Activated CD4-positive, CD25-positive, alpha-beta regulatory T cell treated with anti-CD3 and anti-CD28 coated beads, Interleukin-2, amount 50 U/mL, for 72 hours (primary cell): ENCODE data around the gene C20orf141.

Experiments
- DNase-seq: peaks from one replicate; pipeline ENCODE4 v3.0.0; 2021

C20orf141 gene, protein sequence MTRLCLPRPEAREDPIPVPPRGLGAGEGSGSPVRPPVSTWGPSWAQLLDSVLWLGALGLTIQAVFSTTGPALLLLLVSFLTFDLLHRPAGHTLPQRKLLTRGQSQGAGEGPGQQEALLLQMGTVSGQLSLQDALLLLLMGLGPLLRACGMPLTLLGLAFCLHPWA

DNA sequence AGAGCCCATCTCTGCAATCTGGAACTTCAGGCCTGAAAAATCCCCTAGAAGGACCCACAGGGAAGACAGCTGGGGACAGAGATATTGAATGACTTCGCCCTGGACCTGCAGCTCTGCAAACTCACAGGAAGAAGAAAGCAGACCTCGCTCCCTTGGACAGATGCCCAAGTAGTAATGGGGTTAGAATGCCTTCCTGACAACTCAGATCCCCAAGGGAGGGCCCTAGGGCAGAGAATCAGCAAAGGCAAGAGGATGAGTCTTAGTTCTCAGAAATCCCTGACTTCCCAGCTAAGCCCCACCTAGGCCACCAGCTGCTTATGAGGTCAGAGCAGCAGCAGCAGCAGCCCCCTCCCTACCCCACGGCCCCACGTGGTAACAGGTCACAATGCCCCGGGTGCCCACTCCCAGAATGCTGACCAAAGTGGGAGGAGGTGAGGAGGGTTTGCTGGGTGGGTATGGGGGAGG, at the start of gene C20orf141:
Gene C20orf141, plus strand, starts transcription at position 401 of the 465 bp plus-strand sequence. CDS start 198 bp downstream, outside the sequence.
- DNase-seq, result no peak

DNA sequence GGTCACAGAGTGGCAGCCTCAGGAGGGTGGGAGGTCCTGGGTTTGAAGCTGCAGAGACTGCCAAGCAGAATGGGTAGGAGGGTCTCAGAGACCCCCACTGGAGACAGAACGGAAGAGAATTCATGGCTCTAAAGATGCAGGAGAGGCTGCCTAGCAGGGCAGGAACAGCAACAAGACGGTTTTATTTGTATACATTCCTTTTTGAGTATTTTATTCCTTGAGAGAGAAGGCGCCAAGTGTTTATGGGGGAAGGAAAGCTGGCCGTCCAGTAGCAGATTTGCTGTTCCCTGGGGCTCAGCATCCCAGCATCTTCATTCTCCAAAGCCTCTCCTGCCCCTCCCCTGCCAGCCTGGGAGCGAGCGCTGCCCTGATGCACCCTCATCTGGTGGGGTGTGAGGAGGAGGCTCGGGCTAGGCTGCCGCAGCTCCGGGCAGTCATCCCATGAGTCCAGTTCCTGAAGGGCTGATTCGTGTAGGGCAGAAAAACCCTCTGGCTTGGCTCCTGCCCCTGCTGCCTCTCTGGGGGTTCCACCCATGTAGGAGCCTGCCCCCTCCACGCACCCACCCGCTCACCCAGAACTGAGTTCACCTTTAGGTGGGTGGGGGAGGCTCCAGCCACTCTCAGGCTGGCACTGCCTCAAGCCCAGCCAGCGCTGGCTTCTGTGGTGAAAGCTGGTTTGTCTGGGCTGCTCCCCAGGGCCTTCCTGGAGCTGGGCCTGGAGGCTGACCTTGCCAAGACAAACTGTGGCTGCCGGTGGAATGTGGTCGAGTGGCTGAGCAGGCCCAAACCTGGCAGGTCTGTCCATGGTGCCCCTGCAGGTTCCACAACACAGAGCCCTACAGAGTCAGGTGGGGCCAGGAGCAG, 46.8 kb upstream of the C20orf141 start:
- peak; percentile 18 for DNase-seq

DNA sequence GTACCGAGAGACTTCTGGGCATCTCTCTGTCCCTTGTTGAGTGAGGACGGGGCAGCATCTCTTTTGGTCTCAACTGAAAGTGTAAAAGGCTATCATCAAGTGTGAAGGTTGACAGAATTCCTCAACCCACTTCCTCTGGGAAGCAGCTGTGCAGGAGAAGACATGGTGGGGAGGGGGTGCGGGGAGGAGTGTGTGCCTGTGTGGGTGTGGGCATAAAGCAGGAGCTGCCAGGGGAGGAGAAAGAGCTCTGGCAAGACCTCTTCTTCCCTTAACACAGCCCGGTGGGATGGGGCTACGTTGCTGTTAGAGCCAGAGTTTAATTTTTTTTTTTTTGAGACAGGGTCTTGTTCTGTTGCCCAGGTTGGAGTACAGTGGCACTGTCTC, 46.2 kb upstream of the C20orf141 start:
- DNase-seq, result peak; percentile 12

DNA sequence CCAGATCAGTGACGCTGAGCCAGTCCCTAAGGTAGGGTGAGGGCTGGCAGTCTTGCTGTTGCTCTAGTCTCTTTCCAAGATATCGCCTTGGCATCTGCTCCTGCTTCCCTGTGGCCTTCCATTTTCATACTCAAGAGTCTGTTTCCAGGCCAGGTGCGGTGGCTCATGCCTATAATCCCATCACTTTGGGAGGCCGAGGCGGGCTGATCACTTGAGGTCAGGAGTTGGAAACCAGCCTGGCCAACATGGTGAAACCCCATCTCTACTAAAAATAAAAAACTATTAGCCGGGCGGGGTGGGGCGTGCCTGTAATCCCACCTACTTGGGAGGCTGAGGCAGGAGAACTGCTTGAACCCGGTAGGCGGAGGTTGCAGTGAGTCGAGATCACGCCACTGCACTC, 44.7 kb upstream of the C20orf141 start:
- peak; percentile 4 for DNase-seq

DNA sequence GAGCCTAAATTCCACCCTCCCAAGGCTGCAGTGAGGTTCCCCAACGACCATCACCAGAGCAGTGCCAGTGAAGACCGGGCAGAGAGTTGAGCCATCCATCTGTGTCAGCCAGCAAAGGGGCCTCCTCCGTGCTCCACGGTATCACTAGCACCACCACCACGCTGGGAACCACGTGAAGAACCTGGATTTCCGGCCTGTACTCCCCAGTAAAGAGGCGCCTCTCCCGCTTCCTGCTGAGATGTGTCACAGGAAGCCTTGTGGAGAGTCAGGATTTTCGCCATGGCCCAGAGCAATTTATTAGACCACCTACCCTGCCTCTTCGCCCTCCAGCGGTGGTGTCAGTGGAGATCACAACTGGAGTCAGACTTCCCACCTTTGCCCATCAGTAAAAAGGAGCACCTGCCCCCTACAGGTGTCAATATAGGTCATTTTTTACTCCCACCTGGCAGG, 43.1 kb upstream of the C20orf141 start:
- peak; percentile 17 for DNase-seq

DNA sequence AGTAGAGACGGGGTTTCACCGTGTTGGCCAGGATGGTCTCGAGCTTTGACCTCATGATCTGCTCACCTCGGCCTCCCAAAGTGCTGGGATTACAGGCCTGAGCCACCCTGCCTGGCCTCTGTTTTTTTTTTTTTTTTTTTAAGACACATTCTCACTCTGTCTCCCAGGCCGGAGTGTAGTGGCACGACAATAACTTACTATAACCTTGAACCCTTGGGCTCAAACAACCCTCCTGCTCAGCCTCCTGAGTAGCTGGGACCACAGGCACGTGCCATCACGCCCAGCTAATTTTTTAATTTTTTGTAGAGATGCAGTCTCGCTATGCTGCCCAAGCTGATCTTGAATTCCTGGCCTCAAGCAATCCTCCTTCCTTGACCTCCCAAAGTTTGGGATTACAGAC, 41.0 kb upstream of the C20orf141 start:
- DNase-seq, result peak; percentile 3

DNA sequence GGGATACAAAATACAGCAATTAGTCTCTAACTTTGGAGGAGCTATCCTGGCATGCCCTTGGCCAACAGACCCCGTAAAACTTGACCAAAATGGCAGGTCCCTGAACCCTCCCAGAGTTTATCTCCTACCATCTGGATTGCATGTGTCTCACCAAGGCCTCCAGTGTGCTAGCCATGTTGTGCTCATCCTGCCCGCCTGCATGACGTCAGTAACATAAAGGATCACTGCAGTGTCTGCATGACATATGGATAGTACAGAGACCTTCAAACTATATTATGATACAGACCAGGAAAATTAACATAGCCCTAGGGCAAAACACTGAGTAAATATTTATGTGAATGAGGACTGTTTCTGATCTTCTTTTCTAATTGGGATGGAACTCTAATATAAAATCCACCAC, 39.6 kb upstream of the C20orf141 start:
- peak; percentile 12 for DNase-seq

DNA sequence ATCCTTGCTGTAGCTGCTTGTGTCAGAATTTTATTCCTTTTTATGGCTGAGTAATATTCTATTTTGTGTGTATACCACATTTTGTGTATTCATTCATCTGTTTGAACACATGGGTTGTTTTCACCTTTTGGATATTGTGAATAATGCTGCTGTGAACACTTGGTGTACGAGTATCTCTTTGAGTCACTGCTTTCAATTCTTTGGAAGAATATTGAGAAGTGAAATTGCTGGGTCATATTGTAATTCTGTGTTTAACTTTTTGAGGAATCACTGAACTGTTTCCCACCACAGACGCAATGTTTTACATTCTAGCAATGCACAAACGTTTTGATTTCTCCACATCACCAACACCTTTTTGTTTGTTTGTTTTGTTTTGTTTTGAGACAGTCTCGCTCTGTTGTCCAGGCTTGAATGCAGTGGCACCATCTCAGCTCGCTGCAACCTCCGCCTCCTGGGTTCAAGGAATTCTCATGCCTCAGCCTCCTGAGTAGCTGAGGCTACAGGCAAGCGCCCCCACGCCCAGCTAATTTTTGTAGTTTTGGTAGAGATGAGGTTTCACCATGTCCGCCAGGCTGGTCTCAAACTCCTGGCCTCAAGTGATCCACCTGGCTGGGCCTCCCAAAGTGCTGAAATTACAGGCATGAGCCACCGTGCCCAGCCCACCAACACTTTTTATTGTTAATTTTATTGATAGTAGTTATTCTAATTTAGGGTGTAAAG, 36.0 kb upstream of the C20orf141 start:
- DNase-seq, result no peak

DNA sequence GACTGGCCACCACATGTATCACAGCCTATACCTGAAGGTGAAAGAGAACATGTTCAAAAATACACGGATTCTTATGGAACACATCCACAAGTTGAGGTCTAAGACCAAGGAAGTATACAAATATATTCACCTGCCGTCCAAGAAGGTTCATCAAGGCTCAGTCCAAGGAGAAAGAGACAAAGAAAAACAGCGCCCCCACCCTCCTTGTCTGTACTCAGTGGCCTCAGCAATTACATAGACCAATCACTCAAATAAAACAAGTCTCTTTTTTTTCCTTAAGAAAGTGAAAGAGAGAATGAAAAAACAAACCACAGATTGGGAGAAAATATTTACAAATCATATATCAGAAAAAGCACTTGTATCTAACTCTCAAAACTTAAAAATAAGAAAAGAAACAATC, 33.8 kb upstream of the C20orf141 start:
- no peak for DNase-seq

DNA sequence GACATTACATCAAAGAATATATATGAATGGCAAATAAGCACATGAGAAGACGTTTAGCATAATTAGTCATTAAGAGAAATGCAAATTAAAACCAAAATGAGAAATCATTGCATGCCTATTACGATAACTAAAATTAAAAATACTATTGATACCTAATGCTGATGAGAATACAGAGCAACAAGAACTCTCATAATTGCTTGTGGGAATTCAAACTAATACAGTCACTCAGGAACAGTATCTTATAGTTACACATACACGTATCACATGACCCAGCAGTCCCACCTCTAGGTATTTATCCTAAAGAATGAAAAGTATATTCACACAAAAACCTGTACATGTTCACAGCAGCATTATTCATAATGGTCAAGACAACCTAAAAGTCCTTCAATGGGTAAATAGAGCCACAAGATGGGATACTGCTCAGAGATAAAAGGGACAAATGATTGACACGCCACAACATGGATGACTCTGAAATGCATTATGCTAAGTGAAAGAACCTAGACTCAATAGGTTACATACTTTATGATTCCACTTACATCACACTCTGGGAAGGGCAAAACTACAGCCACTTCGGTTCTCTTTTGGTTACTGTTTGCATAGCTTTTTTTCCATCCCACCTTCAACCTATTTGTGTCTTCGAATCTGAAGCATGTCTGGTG, 30.8 kb upstream of the C20orf141 start:
- no peak for DNase-seq

DNA sequence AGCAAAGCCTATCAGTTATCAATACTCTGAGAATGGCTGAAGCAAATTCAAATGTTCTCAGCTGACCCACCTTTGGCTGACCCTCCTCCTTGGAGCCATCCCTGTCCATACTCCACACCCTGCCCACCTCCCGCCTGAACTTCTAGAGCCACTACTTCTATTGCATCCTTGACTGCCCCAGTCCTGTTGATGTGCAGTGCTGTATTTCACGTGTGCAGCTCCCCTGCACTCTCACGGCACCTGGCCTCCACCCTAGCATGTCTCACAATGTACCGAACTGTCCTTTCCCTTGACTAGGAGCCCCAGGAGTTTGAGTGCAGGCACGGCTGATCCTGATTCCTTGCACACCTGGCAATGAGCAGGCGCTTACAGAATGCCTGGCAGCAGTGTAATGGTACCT, 21.3 kb upstream of the C20orf141 start:
- no peak for DNase-seq

DNA sequence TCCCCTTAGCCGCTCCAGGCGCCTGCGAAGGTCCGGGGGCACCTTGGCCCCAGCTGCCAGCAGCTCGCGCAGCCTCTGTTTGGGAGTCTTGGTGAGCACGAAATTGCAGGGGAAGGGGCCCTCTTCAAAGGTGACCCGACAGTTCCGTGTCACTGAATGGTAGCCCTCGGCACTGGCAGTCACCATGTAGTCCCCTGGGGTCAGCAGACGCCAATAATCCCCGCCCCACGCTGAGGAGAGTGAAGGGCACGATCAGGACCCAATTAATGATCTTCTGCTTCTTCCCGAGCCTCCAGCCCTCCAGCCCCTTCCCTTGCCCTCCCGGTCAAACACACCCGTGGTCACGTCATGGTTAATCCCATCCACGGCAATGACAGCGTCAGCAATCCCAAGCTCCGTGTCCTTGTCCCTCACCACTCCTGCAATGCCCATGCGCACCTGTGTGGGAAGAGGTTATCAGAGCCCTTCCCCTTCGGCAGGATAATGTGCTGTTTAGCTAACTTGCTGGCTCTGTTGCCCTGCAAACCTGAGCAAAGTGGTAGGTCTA, 20.5 kb upstream of the C20orf141 start:
- DNase-seq, result no peak

DNA sequence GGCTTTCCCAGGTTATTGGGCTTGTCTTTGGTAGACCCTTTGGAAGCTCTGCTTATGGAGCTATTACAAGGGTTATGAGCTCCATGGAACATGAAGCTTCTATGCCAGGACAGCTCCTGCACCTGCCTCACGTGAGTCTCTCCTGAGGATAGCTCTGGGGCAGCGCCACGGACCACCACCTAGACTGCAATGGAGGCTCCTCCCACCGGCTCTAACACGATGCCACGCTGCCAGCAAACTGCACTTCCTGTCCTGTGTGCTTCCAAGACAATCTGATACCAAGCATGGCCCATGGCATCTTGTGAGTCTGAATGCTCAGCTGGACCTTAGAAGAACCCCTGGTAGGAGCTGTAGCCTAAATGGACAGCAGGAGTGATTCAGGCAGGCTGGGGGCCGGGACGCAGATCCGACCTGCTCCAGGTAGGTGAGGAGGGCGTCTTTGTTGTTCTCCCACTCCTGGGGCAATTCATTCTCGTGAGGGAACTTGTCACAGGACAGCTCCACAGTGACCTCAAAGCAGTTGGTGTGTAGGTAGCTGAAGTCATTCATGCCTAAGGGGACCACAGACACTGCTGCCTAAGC, 19.8 kb upstream of the C20orf141 start:
- no peak for DNase-seq

DNA sequence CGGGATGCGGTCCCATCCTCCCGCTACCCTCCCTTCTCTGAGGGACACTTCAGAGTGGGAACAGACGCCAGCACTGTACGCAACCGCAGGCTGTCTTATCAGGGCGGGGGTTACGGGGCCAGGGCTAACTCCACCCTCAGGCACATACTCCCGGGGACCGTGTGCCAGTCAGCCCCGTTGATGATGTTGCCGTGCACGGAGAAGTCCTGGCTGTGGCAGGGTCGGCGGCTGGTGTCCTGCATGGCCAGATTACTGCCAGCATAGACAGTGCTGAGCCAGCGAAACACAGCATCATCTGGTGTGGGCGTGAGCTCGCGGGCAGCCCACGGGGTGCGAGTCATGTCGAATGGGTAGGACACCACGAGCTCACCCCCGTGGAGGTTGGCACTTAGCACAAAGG, 19.3 kb upstream of the C20orf141 start:
- no peak for DNase-seq

DNA sequence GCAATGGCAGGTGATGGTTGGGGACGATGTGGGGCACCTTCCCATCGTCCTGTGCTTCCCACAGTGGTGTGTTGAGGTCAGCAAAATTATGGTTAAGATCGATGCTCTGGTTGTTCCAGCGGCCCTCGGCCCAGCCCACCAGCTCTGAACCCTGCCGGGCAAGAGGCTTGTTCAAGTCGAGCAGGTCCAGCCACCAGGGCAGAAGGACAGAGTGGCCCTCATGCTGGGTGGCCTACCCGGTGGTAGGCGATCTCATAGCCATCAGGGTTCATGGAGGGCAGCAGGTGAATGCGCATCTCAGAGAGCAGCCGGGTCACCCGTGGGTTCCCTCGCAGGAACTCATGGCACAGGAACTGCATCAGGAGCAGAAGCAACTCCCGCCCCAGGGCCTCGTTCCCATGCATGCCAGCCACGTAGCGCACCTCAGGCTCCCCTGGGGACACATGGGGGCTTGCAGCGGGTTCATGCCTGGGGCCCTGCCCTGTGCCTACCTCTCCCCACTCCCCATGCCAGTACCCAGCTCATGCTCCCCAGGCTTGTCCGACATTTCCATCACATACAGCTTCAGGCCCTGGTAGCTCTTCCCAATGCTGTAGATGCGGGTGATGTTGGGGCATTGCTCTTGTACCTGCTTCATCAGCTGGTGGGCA, 18.7 kb upstream of the C20orf141 start:
- no peak for DNase-seq

DNA sequence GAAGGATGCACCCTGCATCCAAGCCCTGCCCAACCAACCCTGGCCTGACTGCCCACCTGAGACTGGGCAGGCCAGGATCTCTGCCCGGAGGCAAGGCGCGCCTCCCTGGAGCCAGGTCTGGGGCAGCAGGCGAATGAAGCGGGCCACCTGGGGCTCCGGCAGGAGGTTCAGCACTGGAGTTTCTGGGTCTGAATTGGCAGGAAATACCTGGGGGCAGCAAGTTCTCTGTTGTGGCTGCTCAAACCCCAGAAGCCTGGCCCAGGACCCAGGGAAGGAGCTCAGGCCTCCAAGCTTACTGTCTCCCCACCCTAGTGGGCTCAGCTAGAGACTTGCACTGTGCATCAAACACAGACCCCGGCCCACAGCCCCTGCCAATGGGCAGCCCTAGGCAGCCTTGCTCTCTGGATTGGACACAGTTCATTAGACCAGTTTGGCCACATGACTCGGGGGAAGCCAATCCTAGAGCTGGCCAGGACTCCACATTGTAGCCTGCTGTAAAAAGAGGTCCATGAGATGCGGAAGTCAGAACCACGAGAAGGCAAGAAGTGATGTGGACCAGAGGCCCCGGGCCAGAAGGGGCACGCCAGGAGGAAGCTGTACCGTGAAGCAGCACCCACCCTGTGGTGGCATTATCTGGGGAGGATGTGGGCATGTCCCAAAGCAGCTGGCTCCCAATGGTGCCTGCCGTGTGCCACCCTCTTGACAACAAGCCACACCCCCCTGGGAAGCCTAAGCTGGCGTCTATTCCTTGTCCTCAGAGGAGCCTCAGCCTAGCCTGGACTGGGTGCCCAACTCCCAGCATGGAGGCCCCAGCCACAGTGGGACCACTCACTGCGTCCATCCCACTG, 17.4 kb upstream of the C20orf141 start:
- no peak for DNase-seq

DNA sequence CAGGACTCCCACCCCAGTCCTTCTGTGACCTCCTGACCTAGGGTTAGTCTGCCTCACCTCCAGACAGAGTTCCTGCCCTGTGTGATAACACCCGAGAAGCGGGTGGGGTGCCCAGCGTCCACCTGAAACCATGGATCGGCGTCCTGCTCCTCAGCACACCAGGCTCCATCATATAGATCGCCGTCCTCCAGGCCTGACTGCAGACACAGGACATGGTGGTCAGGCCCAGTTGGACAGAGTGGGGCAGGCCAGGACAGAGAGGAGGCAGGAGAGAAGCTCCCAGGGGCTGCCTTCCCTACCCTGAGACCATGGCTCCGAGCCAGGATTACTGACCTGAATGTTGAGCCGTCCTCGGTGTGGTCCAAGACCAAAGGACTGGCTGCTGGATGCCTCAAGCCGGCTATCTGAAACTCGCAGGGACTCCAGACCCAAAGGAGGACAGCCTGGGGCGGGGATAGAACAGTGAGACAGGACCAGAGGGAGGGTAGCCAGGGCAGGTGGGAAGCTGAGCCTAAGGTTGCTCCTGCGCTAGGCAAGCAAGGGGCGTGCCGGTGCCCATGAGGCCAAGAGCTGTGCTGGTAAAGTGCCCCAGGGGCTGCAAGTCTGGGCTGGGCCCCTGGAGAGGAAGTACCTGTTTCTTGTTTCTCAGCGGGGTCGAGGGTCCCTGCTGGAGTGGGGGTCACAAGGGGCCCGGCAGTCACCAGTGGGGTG, 16.5 kb upstream of the C20orf141 start:
- no peak for DNase-seq

DNA sequence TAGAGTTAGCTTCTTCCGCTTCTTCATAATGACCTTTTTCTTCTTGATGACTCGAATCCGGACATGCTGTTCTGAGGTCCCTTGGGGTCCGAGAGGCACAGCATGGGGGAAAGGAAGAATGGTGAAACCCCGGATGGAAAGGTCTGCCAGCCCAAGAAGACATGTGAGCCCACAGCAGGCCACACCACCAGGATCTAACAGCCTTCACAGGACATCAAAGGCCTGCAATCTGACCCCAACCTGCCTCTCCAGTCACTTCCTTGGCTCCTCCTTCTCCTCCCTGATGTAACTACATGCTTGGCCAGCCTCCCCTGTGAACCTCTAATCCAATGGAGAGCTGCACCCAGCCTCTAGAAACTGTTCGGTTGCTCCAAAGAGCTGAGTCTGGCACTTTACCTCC, 16.0 kb upstream of the C20orf141 start:
- no peak for DNase-seq

DNA sequence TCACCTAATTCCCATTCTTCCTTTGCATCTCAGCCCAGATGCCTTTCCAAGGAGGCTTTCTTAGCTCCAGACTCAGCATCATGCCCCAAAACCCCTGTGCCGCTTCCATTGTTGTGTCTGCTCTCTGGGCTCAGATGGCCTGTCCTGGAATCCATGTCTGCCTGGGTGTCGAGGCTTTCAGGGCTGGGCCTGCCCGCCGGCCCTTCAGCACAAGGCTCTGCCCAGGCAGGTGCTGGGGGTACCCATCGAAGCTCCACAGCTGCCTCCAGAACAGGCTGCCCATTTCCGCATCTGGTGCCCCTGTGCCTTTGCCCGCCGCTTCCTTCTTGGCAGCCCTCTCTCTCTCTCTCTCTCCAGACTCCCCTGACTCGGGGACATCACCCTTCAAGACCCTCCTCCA, 15.5 kb upstream of the C20orf141 start:
- DNase-seq, result no peak
